Spleen (tissue), 11 donors: Measurements from ENCODE around the gene IL13RA1. TPM values are rescaled to one million over a fixed set of nuclear protein-coding genes. Genes with fewer than 3 reads are reported as not detected.
A peak's percentile ranks its signal among the peaks of the same experiment; 100 is the strongest.
"Not testable (repeated sequence)": the region's sequence is repeated elsewhere in the genome, so short reads cannot be mapped to it uniquely, and the experiment has no call there.

ENCODE experiments used
- DNase-seq: peaks from one replicate; pipeline ENCODE4 v3.0.0-alpha.2; 2020
- H3K27ac ChIP-seq, 8 donors: fragments of 200-600 bp; sonication (generic) in 7 of 8; 1 replicate in 4 of 8; 2 replicates in 4 of 8; pipeline versions ENCODE4 v1.5.0 to v1.8.0; 2016 to 2021; ENCODE audit warnings: inconsistent platforms in 4 of 8, mild to moderate bottlenecking in 4 of 8, moderate library complexity in 1 of 8
- H3K27me3 ChIP-seq, 7 donors: fragments of 200-600 bp; sonication (generic) in 6 of 7; replicated peaks in 1 of 7; 1 replicate in 4 of 7; 2 replicates in 3 of 7; pipeline versions ENCODE4 v1.5.0 to v1.8.0; 2016 to 2021; ENCODE audit warnings: inconsistent platforms in 3 of 7, mild to moderate bottlenecking in 1 of 7
- H3K36me3 ChIP-seq, 6 donors: fragments of 200-600 bp; sonication (generic) in 5 of 6; 1 replicate in 4 of 6; 2 replicates in 2 of 6; pipeline versions ENCODE4 v1.5.0 to v1.8.0; 2016 to 2021; ENCODE audit warnings: inconsistent platforms in 2 of 6
- H3K4me1 ChIP-seq, 6 donors: fragments of 200-600 bp; sonication (generic) in 5 of 6; 1 replicate in 3 of 6; 2 replicates in 3 of 6; pipeline versions ENCODE4 v1.5.0 to v1.8.0; 2016 to 2021; ENCODE audit warnings: inconsistent platforms in 3 of 6
- H3K4me3 ChIP-seq, 8 donors: fragments of 200-600 bp; sonication (generic) in 7 of 8; 1 replicate in 4 of 8; 2 replicates in 4 of 8; pipeline versions ENCODE4 v1.5.0 to v1.8.0; 2016 to 2021; ENCODE audit warnings: inconsistent platforms in 4 of 8, mild to moderate bottlenecking in 4 of 8, moderate library complexity in 2 of 8
- H3K9me3 ChIP-seq, 8 donors: fragments of 200-600 bp; sonication (generic) in 7 of 8; 1 replicate in 4 of 8; 2 replicates in 4 of 8; pipeline versions ENCODE4 v1.5.0 to v1.8.0; 2016 to 2021; ENCODE audit warnings: inconsistent platforms in 4 of 8
- CTCF ChIP-seq, 11 experiments: fragments of 200-600 bp in 7 of 11; fragments of 450-650 bp in 4 of 11; sonication (generic) in 4 of 11; IDR thresholded peaks in 8 of 11; conservative IDR thresholded peaks in 3 of 11; 1 replicate in 7 of 11; 2 replicates in 4 of 11; pipeline versions ENCODE4 v1.4.0 to v1.8.0; 2016 to 2021; ENCODE audit warnings: antibody characterized with exemption in 11 of 11, inconsistent platforms in 4 of 11, mild to moderate bottlenecking in 1 of 11
- POLR2A ChIP-seq, 3 donors: fragments of 450-650 bp; IDR thresholded peaks; one replicate each; pipeline ENCODE4 v1.5.1; 2017; ENCODE audit warnings: antibody characterized with exemption in 3 of 3, mild to moderate bottlenecking in 1 of 3
- POLR2AphosphoS5 ChIP-seq, 3 donors: sonication (generic); formaldehyde crosslinking; IDR thresholded peaks; one replicate each; pipeline ENCODE4 v1.5.1; 2017; ENCODE audit warnings: antibody characterized with exemption in 3 of 3
- WGBS, 5 donors: extraction: QIAGEN DNeasy Blood & Tissue Kit in 3 of 5; methylation state at CpG; one replicate each; pipeline versions ENCODE4 v1.1.5 to v1.1.7; 2013 to 2018; 5-methylcytosine and 5-hydroxymethylcytosine counted together
- intact Hi-C: fragments of 100-400 bp; cut with DNase I; formaldehyde crosslinking; loops from one replicate; pipeline ENCODE4 v1.15.0; 2023; ENCODE audit warnings: low total_unique reads
- polyA plus RNA-seq, 3 donors: library from polyadenylated mRNA; stranded (reverse); fragments of 200-250 nt; gene quantifications; one replicate each; pipeline ENCODE4 v1.2.1, GENCODE V29; 2013
- total RNA-seq, 7 donors: library from RNA; depleted of rRNA in 3 of 7; stranded (reverse); fragments of >200 nt in 3 of 7; fragmentation: NEBNext Ultra II Directional in 4 of 7; extraction: Animal tissue kit (Norgen Biotek cat#: 25700) in 4 of 7; gene quantifications; one replicate each; pipeline versions ENCODE4 v1.1.0 to v1.2.1, GENCODE V29; 2016 to 2021
- donor health status: healthy with polysubstance abuse.
- donor health status: DM: no; HTN: no; CAD: no; lungs with moderate emphysema.
- donor health status: DM: no; HTN: no; CAD: no.
- donor health status: Bipolar disorder and iron deficiency.
- donor health status: healthy.
- donor health status: DM: no; HTN: no; CAD: no.
- donor health status: DM: yes; HTN: yes; CAD: no.

The IL13RA1 gene
- total and polyA plus RNA-seq, 10 donors, result 17.5 to 67.1 (median 45.4) TPM

- 69 to 80% (median 75%) methylated on average over 2 to 3 of the region's 3 CpGs for WGBS, 5 donors
- Histone ChIP-seq H3K9me3 (peaks cover 0 to 13% (median 0%) of the 10 kb centered on the region in 8 donors), H3K4me1 (peaks cover 0 to 59% (median 36%) of the 10 kb centered on the region in 6 donors), H3K27me3 (peaks cover 0 to 14% (median 0%) of the 10 kb centered on the region in 7 donors), H3K4me3 (peak overlapping the region in 3 of 8 donors; percentile 55 to 77 (median 62)), H3K36me3 (no peaks in the 10 kb centered on the region), H3K27ac (peak overlapping the region in 4 of 8 donors; percentile 90 to 95 (median 92))
- no peak for TF ChIP-seq POLR2AphosphoS5 (IDR thresholded peaks at IDR 0.05)
- no peak for TF ChIP-seq POLR2A (IDR thresholded peaks at IDR 0.05)
- no peak for TF ChIP-seq CTCF (IDR thresholded peaks at IDR 0.05 in 8 of 11, conservative IDR thresholded peaks at IDR 0.05 in 3 of 11)
- no peak for DNase-seq
- intact Hi-C loops, result no loop called here
Measured at GRCh38 chrX:118729042-118729652, 1.7 kb downstream of the IL13RA1 start.

- Histone ChIP-seq H3K9me3 (peaks cover 0 to 15% (median 0%) of the 10 kb centered on the region in 8 donors), H3K27me3 (peaks cover 0 to 14% (median 0%) of the 10 kb centered on the region in 7 donors), H3K36me3 (no peaks in the 10 kb centered on the region), H3K4me3 (peak overlapping the region in 1 of 8 donors; percentile 4), H3K27ac (peak overlapping the region in 4 of 8 donors; percentile 13 to 95 (median 54)), H3K4me1 (peaks cover 0 to 44% (median 24%) of the 10 kb centered on the region in 6 donors)
- intact Hi-C loops, result no loop called here
- DNase-seq, result no peak
- TF ChIP-seq CTCF (IDR thresholded peaks at IDR 0.05 in 8 of 11, conservative IDR thresholded peaks at IDR 0.05 in 3 of 11), result no peak
- TF ChIP-seq POLR2A (IDR thresholded peaks at IDR 0.05), result no peak
- no peak for TF ChIP-seq POLR2AphosphoS5 (IDR thresholded peaks at IDR 0.05)
- WGBS, 5 donors, result 51 to 75% (median 66%) methylated on average over 4 of the region's 4 CpGs
Measured at GRCh38 chrX:118730500-118731247, 3.3 kb downstream of the IL13RA1 start.

- H3K4me1 ChIP-seq, result peaks cover 0 to 29% (median 16%) of the 10 kb centered on the region in 6 donors
- H3K9me3 ChIP-seq, result peaks cover 0 to 15% (median 0%) of the 10 kb centered on the region in 8 donors
- H3K36me3 ChIP-seq, H3K4me3 ChIP-seq, intact Hi-C loops, H3K27ac ChIP-seq, H3K27me3 ChIP-seq, DNase-seq: not testable (repeated sequence)
- 85 to 97% (median 91%) methylated on average over 3 of the region's 3 CpGs for WGBS, 5 donors
Measured at GRCh38 chrX:118732551-118732950, 5.1 kb downstream of the IL13RA1 start.

- no peak for TF ChIP-seq CTCF (IDR thresholded peaks at IDR 0.05 in 8 of 11, conservative IDR thresholded peaks at IDR 0.05 in 3 of 11)
- no peak for TF ChIP-seq POLR2A (IDR thresholded peaks at IDR 0.05)
- no peak for TF ChIP-seq POLR2AphosphoS5 (IDR thresholded peaks at IDR 0.05)
- Histone ChIP-seq H3K27ac (no peak overlapping the region), H3K36me3 (no peaks in the 10 kb centered on the region), H3K9me3 (peaks cover 0 to 15% (median 0%) of the 10 kb centered on the region in 8 donors), H3K27me3 (no peaks in the 10 kb centered on the region), H3K4me1 (peaks cover 0 to 12% (median 6%) of the 10 kb centered on the region in 6 donors), H3K4me3 (no peak overlapping the region)
- no peak for DNase-seq
- intact Hi-C loops, result no loop called here
- WGBS, 5 donors, result 56 to 78% (median 66%) methylated on average over 2 of the region's 2 CpGs
Measured at GRCh38 chrX:118734909-118735308, 7.5 kb downstream of the IL13RA1 start.
